B cell (primary cell): Measurements from ENCODE around the gene KCNMB2. TPM values are rescaled to one million over a fixed set of nuclear protein-coding genes. Genes with fewer than 3 reads are reported as not detected.

Experiments
- ATAC-seq: fragments of 200-7000 bp; cut with Tn5 transposase; one replicate; pipeline ENCODE4 v1.10.0; 2021; ENCODE audit warnings: low read depth, mild to moderate bottlenecking, moderate number of reproducible peaks, moderate library complexity
- CTCF ChIA-PET: fragments of 350-600 bp; sonication (Branson Sonifier 250); formaldehyde crosslinking; loops from one replicate; lab custom pipeline; 2021; ENCODE audit warnings: antibody characterized with exemption, inconsistent platforms; lab: Charles Lee
- POLR2A ChIA-PET: fragments of 350-600 bp; sonication (Branson Sonifier 250); formaldehyde crosslinking; loops from one replicate; lab custom pipeline; 2021; ENCODE audit warnings: antibody characterized with exemption; lab: Charles Lee
- DNase-seq: peaks from one replicate; pipeline ENCODE4 v3.0.0; 2013
- H2AFZ ChIP-seq: 2 replicates; pipeline ENCODE4 v1.6.1; 2012; ENCODE audit warnings: mild to moderate bottlenecking, low read depth, low read length; ENCODE audit not compliant: insufficient read depth, poor library complexity, severe bottlenecking
- H3K27ac ChIP-seq, 2 donors: 1 replicate in 1 of 2; 2 replicates in 1 of 2; pipeline ENCODE4 v1.5.1; 2012 to 2013; ENCODE audit warnings: low read length in 2 of 2, mild to moderate bottlenecking in 2 of 2, moderate library complexity in 1 of 2
- H3K27me3 ChIP-seq, 4 experiments: fragments of 200-600 bp in 1 of 4; sonication (generic) in 1 of 4; replicated peaks in 1 of 4; 1 replicate in 2 of 4; 2 replicates in 2 of 4; pipeline versions ENCODE4 v1.6.1 to v1.7.0; 2013 to 2016; ENCODE audit warnings: low read length in 3 of 4, mild to moderate bottlenecking in 2 of 4, mixed read lengths in 1 of 4, moderate library complexity in 1 of 4; ENCODE audit not compliant: insufficient read depth in 4 of 4, control insufficient read depth in 3 of 4; ENCODE audit errors: control extremely low read depth in 1 of 4
- H3K36me3 ChIP-seq, 2 experiments: replicated peaks in 1 of 2; 1 replicate in 1 of 2; 2 replicates in 1 of 2; pipeline versions ENCODE4 v1.6.1 to v1.7.1; 2013; ENCODE audit warnings: low read length in 1 of 2; ENCODE audit not compliant: insufficient read depth in 2 of 2, control insufficient read depth in 1 of 2; ENCODE audit errors: control extremely low read depth in 1 of 2, extremely low read depth in 1 of 2
- H3K4me1 ChIP-seq, 2 donors: fragments of 200-600 bp in 1 of 2; sonication (generic) in 1 of 2; 1 replicate in 1 of 2; 2 replicates in 1 of 2; pipeline versions ENCODE4 v1.5.1 to v1.6.1; 2013 to 2017; ENCODE audit warnings: low read length in 2 of 2; ENCODE audit not compliant: control insufficient read depth in 2 of 2, insufficient read depth in 2 of 2
- H3K4me2 ChIP-seq: replicated peaks from 2 replicates; pipeline ENCODE3; 2012; ENCODE audit warnings: mild to moderate bottlenecking, low read depth, low read length; ENCODE audit not compliant: poor library complexity, severe bottlenecking
- H3K4me3 ChIP-seq, 5 experiments: fragments of 200-600 bp in 1 of 5; sonication (generic) in 1 of 5; 1 replicate in 3 of 5; 2 replicates in 2 of 5; pipeline versions ENCODE4 v1.5.1 to v1.7.0; 2011 to 2016; ENCODE audit warnings: low read length in 4 of 5, mild to moderate bottlenecking in 4 of 5, low read depth in 2 of 5, control low read depth in 1 of 5, moderate library complexity in 1 of 5; ENCODE audit not compliant: insufficient read depth in 1 of 5; ENCODE audit errors: control extremely low read depth in 1 of 5, extremely low read depth in 1 of 5
- H3K79me2 ChIP-seq: fragments of 200-600 bp; sonication (generic); one replicate; pipeline ENCODE4 v1.6.0; 2016; ENCODE audit warnings: low read length; ENCODE audit not compliant: control insufficient read depth, insufficient read depth
- H3K9ac ChIP-seq: fragments of 200-600 bp; sonication (generic); 2 replicates; pipeline ENCODE4 v1.6.1; 2017; ENCODE audit warnings: mild to moderate bottlenecking, low read length, moderate library complexity
- H3K9me3 ChIP-seq, 3 donors: one replicate each; pipeline versions ENCODE4 v1.6.1 to v1.7.1; 2013; ENCODE audit warnings: low read length in 2 of 3; ENCODE audit not compliant: control insufficient read depth in 2 of 3, insufficient read depth in 1 of 3; ENCODE audit errors: control extremely low read depth in 1 of 3
- H4K20me1 ChIP-seq: 2 replicates; pipeline ENCODE4 v1.6.0; 2012; ENCODE audit warnings: mild to moderate bottlenecking, low read length; ENCODE audit not compliant: insufficient read depth, control insufficient read depth, poor library complexity, severe bottlenecking
- H3K27ac Mint-ChIP-seq: one replicate; pipeline ENCODE4 v1.8.0; 2021; ENCODE audit warnings: mixed read lengths
- H3K27me3 Mint-ChIP-seq: one replicate; pipeline ENCODE4 v1.8.0; 2021; ENCODE audit warnings: mixed read lengths
- H3K4me1 Mint-ChIP-seq: one replicate; pipeline ENCODE4 v1.8.0; 2021; ENCODE audit warnings: mixed read lengths
- H3K4me3 Mint-ChIP-seq: one replicate; pipeline ENCODE4 v1.8.0; 2021; ENCODE audit warnings: mixed read lengths
- H3K9me3 Mint-ChIP-seq: one replicate; pipeline ENCODE4 v1.8.0; 2022; ENCODE audit warnings: mixed read lengths; ENCODE audit not compliant: insufficient read depth
- EZH2 ChIP-seq: IDR thresholded peaks from 2 replicates; pipeline ENCODE4 v1.6.1; 2012; ENCODE audit warnings: borderline replicate concordance, low read depth, mild to moderate bottlenecking, moderate library complexity, low read length; ENCODE audit not compliant: insufficient read depth, poor library complexity, severe bottlenecking
- WGBS: methylation state at CpG from one replicate; pipeline ENCODE4 v1.1.5; 2013; ENCODE audit warnings: missing lambda C conversion rate; ENCODE audit not compliant: insufficient coverage; 5-methylcytosine and 5-hydroxymethylcytosine counted together
- intact Hi-C: fragments of 100-400 bp; cut with micrococcal nuclease; formaldehyde crosslinking; loops from one replicate; pipeline ENCODE4 v1.10.0; 2022
- polyA plus RNA-seq: library from polyadenylated mRNA; depleted of rRNA; stranded (reverse); fragments of >200 nt; gene quantifications from 2 replicates; pipeline ENCODE4 v1.2.3, GENCODE V29; 2012
- total RNA-seq, 2 donors: library from RNA; stranded (reverse); fragments of 120-200 nt in 1 of 2; gene quantifications; 1 replicate in 1 of 2; 2 replicates in 1 of 2; pipeline versions ENCODE4 v1.2.3 to v1.2.4, GENCODE V29; 2013 to 2022
- TF ChIP-seq, protein P1 (sequence below): fragments of 200-600 bp; IDR thresholded peaks from one replicate; pipeline ENCODE4 v1.8.0; 2022; ENCODE audit warnings: antibody characterized with exemption, mild to moderate bottlenecking

Gene KCNMB2
- total and polyA plus RNA-seq, 2 donors (not counting 1 experiment from before 2014, with no cell fraction given) = not detected

DNA sequence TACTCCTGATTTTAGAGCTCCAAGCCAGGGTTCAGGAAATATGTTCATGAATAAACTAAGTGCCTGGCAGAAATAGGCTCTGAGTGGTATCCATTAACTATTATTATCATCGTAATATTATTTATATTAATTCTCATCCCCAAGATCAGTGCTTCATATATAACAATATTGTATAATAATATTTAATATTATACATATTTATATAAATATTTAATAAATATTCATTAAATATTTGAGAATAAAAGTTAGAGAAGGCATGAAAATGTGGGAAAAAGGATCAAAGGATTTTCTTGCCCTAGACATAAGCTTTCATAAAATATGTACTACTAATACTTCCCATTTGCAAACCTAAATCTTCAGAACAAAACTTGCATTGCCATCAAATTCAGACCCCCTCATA, 338.9 kb downstream of the KCNMB2 start:
- TF ChIP-seq EZH2 = no peak
- TF ChIP-seq, protein P1, sequence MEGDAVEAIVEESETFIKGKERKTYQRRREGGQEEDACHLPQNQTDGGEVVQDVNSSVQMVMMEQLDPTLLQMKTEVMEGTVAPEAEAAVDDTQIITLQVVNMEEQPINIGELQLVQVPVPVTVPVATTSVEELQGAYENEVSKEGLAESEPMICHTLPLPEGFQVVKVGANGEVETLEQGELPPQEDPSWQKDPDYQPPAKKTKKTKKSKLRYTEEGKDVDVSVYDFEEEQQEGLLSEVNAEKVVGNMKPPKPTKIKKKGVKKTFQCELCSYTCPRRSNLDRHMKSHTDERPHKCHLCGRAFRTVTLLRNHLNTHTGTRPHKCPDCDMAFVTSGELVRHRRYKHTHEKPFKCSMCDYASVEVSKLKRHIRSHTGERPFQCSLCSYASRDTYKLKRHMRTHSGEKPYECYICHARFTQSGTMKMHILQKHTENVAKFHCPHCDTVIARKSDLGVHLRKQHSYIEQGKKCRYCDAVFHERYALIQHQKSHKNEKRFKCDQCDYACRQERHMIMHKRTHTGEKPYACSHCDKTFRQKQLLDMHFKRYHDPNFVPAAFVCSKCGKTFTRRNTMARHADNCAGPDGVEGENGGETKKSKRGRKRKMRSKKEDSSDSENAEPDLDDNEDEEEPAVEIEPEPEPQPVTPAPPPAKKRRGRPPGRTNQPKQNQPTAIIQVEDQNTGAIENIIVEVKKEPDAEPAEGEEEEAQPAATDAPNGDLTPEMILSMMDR = no peak

DNA sequence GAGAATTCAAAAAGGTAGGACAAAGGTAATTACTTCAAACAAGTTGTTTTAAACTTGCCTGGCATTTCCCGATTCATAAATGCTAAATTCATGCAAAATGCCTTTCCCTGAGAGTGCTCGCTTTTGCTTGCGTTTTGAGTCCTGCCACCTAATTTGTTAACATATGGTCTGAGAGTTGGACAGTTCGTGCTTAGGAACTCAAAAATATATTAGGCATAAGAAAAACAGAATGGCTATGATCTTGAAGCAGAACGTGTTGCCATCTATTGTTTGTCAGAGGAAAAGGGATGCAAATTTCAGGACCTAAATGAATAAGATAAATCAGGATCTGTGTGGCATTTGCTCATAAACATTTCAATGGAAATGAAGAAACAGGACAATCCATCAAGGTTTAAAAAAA, 339.6 kb downstream of the KCNMB2 start:
- Mint-ChIP-seq H3K27me3 (no peaks in the 10 kb centered on the region), H3K27ac (no peak overlapping the region), H3K4me3 (no peak overlapping the region), H3K9me3 (no peaks in the 10 kb centered on the region), H3K4me1 (no peaks in the 10 kb centered on the region)
- Histone ChIP-seq H3K9ac (no peak overlapping the region), H3K27ac (no peak overlapping the region), H2AFZ (no peak overlapping the region), H3K9me3 (no peaks in the 10 kb centered on the region), H3K4me2 (no peak overlapping the region), H3K36me3 (no peaks in the 10 kb centered on the region), H4K20me1 (no peaks in the 10 kb centered on the region), H3K4me3 (no peak overlapping the region), H3K79me2 (no peaks in the 10 kb centered on the region), H3K4me1 (no peaks in the 10 kb centered on the region), H3K27me3 (no peaks in the 10 kb centered on the region)
- WGBS = 88% methylated on average over 4 of the region's 5 CpGs
- no peak for ATAC-seq
- no peak for DNase-seq
- TF ChIP-seq, protein P1 = no peak
- TF ChIP-seq EZH2 = no peak
- ChIA-PET CTCF (no interaction called here), POLR2A (no interaction called here)
- intact Hi-C loops = no loop called here

More for the DNA sequence above, 338.9 kb downstream of the KCNMB2 start:
- Histone ChIP-seq H2AFZ (no peak overlapping the region), H3K4me1 (no peaks in the 10 kb centered on the region), H3K27ac (no peak overlapping the region), H3K4me3 (no peak overlapping the region), H3K27me3 (no peaks in the 10 kb centered on the region), H4K20me1 (no peaks in the 10 kb centered on the region), H3K4me2 (no peak overlapping the region), H3K9ac (no peak overlapping the region), H3K79me2 (no peaks in the 10 kb centered on the region), H3K36me3 (no peaks in the 10 kb centered on the region), H3K9me3 (no peaks in the 10 kb centered on the region)
- Mint-ChIP-seq H3K4me3 (no peak overlapping the region), H3K27ac (no peak overlapping the region), H3K4me1 (no peaks in the 10 kb centered on the region), H3K27me3 (no peaks in the 10 kb centered on the region), H3K9me3 (no peaks in the 10 kb centered on the region)
- ChIA-PET POLR2A (no interaction called here), CTCF (no interaction called here)
- intact Hi-C loops = no loop called here
- no CpG with 5 or more reads among the region's 1 CpG for WGBS
- ATAC-seq (no peak), DNase-seq (no peak)
